Measurements from ENCODE around the gene RASEF. TPM values are rescaled to one million over a fixed set of nuclear protein-coding genes. Genes with fewer than 3 reads are reported as not detected.

Gene RASEF
- total and polyA plus RNA-seq, 8 donors = 3.9 to 96.5 (median 45.6) TPM

GRCh38 chr9:83056174-83056573 lies 6.8 kb downstream of the RASEF start:
- TF ChIP-seq POLR2A (IDR thresholded peaks at IDR 0.05) (no peak), EP300 (IDR thresholded peaks at IDR 0.05) (no peak), POLR2AphosphoS5 (IDR thresholded peaks at IDR 0.05) (no peak)
- TF ChIP-seq, protein P1, sequence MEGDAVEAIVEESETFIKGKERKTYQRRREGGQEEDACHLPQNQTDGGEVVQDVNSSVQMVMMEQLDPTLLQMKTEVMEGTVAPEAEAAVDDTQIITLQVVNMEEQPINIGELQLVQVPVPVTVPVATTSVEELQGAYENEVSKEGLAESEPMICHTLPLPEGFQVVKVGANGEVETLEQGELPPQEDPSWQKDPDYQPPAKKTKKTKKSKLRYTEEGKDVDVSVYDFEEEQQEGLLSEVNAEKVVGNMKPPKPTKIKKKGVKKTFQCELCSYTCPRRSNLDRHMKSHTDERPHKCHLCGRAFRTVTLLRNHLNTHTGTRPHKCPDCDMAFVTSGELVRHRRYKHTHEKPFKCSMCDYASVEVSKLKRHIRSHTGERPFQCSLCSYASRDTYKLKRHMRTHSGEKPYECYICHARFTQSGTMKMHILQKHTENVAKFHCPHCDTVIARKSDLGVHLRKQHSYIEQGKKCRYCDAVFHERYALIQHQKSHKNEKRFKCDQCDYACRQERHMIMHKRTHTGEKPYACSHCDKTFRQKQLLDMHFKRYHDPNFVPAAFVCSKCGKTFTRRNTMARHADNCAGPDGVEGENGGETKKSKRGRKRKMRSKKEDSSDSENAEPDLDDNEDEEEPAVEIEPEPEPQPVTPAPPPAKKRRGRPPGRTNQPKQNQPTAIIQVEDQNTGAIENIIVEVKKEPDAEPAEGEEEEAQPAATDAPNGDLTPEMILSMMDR (IDR thresholded peaks at IDR 0.05) = no peak
- Histone ChIP-seq H3K9me3 (no peaks in the 10 kb centered on the region), H3K36me3 (no peaks in the 10 kb centered on the region), H3K27me3 (peaks cover 0 to 11% (median 0%) of the 10 kb centered on the region in 3 donors), H3K27ac (no peak overlapping the region), H3K4me1 (peaks cover 0 to 10% (median 0%) of the 10 kb centered on the region in 4 donors), H3K4me3 (no peak overlapping the region)
- DNase-seq = no peak
- intact Hi-C loops (cut with DNase I; ENCODE audit: low total_unique reads) = no loop called here
- WGBS, 5 donors = 67 to 83% (median 73%) methylated on average over 2 of the region's 2 CpGs

DNA sequence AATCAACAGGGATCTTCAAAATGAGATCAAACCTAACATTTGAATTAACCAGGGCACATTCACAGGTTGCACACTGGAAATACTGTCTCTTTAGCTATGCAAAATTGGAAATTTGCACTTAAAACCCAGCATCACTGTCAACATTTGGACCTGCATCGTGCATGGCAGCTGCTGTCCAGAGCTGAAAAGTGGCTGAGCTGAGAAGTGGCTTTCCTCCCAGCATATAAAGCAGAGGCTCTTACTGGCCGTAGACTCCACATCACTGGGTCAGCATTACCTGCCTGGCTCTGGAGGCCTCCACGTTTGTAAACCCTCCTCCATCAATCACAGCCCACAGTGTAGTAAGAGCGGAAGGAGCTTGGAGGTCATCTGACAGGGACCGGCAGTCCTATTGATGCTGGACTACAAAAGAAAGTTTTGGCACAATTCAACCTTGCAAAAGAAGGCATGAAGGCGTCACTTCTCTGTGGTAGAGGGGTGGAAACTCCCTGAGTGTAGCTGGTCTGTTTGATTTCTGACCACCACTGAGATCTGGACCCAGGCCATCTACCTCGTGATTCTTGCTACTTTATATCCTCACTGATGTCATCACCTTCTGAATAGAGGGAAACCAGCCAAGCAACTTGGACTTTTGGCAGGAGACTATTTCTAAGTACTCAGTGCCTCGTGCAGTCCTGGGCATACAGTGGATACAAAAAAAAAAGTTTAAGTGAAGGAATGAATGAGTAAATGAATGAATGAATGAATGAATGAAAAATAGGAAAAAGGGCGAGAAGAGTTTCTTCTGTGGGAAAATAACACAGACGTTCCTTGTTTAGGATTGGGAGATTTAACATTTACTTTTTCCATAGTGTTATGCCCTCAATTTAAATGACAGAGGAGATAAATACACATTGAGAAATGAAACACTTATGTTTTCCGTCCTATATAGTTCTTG lies 14.8 kb downstream of the RASEF start:
- H3K36me3 ChIP-seq = no peaks in the 10 kb centered on the region
- peaks cover 0 to 12% (median 5%) of the 10 kb centered on the region in 4 donors for H3K4me1 ChIP-seq
- no peaks in the 10 kb centered on the region for H3K27me3 ChIP-seq
- peak; percentile 35 to 78 for DNase-seq
- 26 to 42% (median 31%) methylated on average over 11 of the region's 11 CpGs for WGBS, 5 donors
- TF ChIP-seq POLR2A (IDR thresholded peaks at IDR 0.05) = no peak
- TF ChIP-seq POLR2AphosphoS5 (IDR thresholded peaks at IDR 0.05) = peak in 1 of 3 donors; percentile 14
- H3K27ac ChIP-seq = peak overlapping the region in 4 of 5 donors; percentile 0 to 44 (median 13)
- intact Hi-C loops (cut with DNase I; ENCODE audit: low total_unique reads) = no loop called here
- no peak overlapping the region for H3K4me3 ChIP-seq
- no peaks in the 10 kb centered on the region for H3K9me3 ChIP-seq

DNA sequence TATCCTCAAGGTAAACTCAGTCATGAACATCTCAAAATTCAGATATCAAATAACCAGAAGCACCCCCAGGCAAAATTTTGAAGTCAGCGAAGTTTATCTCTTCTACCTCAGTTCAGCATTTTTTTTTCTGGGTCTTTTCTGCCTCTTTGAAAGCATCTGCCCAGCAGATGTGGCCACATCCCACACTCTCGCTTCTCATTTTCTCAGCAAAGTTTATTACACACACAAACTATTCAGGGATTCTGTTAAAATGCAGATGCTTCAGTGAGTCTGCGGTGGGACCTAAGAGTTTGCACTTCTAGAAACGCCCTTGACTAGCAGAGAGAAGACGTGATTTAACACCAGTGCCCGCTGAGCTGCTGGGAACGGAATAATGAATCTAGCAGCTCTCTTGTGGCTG lies 19.3 kb downstream of the RASEF start:
- intact Hi-C loops (cut with DNase I; ENCODE audit: low total_unique reads) = no loop called here
- no peak overlapping the region for H3K4me3 ChIP-seq
- no peak for TF ChIP-seq POLR2A (IDR thresholded peaks at IDR 0.05)
- no peak for TF ChIP-seq EP300 (IDR thresholded peaks at IDR 0.05)
- no peak for TF ChIP-seq POLR2AphosphoS5 (IDR thresholded peaks at IDR 0.05)
- TF ChIP-seq, protein P1 (IDR thresholded peaks at IDR 0.05) = no peak
- no peaks in the 10 kb centered on the region for H3K27me3 ChIP-seq
- no peak for DNase-seq
- 68 to 84% (median 80%) methylated on average over 7 of the region's 7 CpGs for WGBS, 5 donors
- H3K4me1 ChIP-seq = peaks cover 0 to 23% (median 4%) of the 10 kb centered on the region in 4 donors
- no peaks in the 10 kb centered on the region for H3K36me3 ChIP-seq
- H3K27ac ChIP-seq = no peak overlapping the region
- H3K9me3 ChIP-seq = no peaks in the 10 kb centered on the region

- intact Hi-C loops (cut with DNase I; ENCODE audit: low total_unique reads) = no loop called here
- Histone ChIP-seq H3K27ac (no peak overlapping the region), H3K9me3 (no peaks in the 10 kb centered on the region), H3K36me3 (no peaks in the 10 kb centered on the region), H3K4me1 (peaks cover 0 to 16% (median 0%) of the 10 kb centered on the region in 4 donors), H3K4me3 (no peak overlapping the region), H3K27me3 (no peaks in the 10 kb centered on the region)
- TF ChIP-seq POLR2A (IDR thresholded peaks at IDR 0.05) (no peak), POLR2AphosphoS5 (IDR thresholded peaks at IDR 0.05) (peak in 1 of 3 donors; percentile 38), EP300 (IDR thresholded peaks at IDR 0.05) (no peak)
- TF ChIP-seq, protein P1 (IDR thresholded peaks at IDR 0.05) = no peak
- WGBS, 5 donors = 19 to 39% (median 26%) methylated on average over 1 of the region's 1 CpG
- DNase-seq = peak in 1 of 2 donors; percentile 27
Observed at GRCh38 chr9:83041771-83042170, 21.2 kb downstream of the RASEF start.

Measured in stomach (tissue), 9 donors.